GM18508 (cell line): ENCODE results near the gene C14orf132.
"Not testable (repeated sequence)": the region's sequence is repeated elsewhere in the genome, so short reads cannot be mapped to it uniquely, and the experiment has no call there.

ENCODE experiments used
- ATAC-seq: cut with Tn5 transposase; IDR thresholded peaks from one replicate; pipeline ENCODE4 v1.9.1; 2021; ENCODE audit warnings: moderate number of reproducible peaks; ENCODE audit not compliant: insufficient read depth, unreplicated experiment

Gene C14orf132

DNA sequence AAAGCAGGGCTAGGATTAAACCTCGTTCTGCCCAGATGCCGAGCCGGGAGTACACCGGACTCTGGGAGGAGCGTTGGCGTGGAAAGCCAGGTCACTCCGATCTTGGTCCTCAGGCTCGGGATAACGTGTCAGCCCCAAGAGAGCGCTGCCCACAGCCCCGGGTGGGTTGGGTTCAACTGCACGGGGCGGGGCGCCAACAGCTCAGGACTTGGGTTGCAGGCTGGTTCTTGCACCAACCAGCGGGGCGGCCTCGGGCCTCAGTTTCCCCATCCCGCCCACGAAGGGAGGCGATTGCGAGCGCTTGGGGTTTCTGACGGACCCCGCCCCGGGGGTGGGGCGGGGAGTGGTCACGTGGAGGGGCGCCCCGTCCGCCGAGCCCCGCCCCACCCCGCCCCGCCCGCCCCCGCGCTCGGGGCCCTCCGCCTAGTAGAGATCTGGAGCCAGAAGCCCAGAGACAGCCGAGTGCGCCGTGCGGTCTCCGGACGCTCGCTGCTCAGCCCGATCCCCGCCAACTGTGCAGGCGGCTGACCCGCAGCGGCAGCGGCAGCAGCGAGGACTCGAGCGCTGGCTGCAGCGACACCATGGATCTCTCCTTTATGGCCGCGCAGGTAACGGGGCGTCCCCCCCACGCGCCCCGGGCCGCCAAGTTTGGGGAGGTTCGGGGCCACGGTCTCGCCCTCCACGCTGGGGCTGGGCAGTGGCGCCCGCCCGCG is at the start of gene C14orf132:
Gene C14orf132, plus strand, starts transcription at position 443 of the 713 bp plus-strand sequence. Its CDS starts 139 bp downstream, at position 582.
- no peak for ATAC-seq

DNA sequence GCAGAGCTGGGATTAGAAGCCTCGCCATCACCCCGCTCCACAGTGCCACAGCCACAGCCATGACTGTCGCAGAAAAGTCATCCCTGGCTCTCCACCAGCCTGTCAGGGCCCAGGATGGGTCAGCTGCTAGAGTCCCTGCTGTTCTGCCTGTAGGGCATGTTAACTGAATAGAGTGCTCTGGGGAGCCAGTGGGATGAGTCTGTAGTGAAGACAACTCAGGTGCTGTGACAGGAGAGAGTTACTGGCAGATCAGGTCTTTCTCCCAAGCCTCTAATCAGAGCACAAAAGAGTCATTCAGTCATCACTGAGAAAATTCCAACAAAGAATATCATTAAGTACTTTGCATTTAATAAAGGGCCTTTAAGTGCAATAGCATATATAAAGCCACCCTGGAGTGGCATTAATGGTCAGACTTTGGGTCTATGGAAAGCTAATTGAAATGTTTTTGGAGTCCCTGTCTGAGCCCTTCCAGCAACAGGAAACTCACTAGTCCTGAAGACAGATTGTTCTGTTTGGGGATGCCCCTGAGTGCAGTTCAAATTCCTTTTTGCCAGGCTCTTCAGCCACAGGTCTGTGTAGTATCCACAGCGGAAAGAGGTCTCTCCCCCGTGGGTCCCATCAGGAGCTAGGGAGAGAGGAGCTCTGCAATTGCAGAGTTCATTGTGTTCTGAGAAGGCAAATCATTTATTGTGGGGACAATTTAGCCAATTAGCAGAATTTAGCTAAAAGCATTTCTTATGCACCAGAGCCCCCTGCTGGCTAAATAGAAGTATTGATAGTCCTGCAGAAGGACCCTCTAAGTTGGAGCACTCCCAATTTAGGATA is 45.2 kb upstream of the C14orf132 start:
- ATAC-seq: no peak

DNA sequence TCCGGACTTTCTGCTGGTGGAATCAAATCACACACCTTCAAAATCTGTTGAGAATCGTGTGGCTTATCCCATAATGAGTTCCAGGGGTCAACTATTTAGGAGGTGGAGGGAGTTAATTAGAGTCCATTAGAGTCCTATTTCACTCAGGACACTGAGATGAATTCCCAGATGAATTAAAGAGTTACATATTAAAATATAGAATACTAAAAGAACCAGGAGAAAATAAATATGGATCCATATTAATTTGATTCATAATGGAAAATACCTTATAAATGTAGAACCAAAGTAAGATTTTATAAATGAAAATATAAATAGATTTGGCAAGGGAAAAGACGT is 44.6 kb upstream of the C14orf132 start:
- no peak for ATAC-seq

DNA sequence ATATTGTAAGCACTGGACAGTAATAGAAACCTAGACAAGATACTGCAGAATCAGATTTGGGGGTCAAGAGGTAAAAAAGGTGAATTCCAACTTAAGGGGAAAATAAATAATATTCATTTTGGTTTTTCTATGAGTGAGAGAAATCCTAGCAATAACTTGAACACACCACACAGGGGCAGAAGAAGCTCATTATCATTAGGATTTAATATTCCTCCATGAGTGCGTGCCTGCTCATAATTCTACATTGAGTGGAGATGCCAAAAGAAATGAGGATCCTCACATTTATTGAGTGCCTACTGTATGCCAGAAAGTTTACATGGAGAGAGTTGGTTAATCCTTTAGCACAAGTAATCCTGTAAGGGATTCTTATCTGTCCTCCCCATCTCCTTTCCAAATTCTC is 40.5 kb upstream of the C14orf132 start:
- ATAC-seq: no peak

DNA sequence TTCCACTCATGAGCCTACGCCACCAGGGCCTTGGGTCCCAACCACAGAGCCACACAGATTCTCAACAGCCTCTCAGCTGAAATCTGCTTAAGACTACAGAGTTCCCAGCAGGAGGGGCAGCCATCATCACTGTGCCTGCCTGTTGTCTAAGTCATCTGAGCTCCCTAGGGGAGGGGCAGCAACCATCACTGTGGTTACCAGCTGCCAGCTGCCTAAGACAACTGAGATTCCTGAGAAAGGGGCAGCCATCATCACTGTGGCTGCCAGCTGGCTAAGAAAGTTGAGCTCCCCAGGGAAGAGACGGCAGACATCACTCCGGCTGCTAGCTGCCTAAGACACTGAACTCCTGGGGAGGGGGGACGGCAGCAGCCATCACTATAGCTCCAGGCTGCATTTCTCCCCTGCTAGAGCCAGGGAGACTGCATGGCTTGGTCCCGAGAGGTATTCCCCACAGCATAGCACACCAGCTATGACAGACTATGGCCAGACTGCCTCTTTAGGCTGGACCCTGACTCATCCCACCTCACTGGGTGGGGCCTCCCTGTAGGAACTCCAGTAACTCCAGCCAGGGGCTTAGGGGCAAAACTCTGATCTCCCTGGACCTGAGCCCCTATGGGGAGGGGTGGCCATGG is 37.2 kb upstream of the C14orf132 start:
- ATAC-seq: no peak

DNA sequence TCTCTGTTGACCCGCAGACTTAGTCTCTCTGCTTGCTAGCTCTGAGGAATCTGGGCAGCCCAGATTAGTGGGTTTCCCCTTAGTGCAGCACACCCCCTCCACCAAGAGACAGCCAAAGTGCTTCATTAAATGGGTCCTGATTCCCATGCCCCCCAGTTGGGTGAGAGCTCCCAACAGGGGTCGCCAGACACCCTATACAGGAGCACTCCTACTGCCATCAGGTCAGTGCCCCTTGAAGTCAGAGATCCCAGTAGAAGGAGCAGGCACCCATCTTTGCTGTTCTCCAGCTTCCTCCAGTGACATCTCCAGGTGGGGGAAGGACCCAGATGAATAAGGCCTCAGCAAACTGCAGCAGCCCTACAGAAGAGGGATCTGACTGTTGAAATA is 36.7 kb upstream of the C14orf132 start:
- no peak for ATAC-seq

DNA sequence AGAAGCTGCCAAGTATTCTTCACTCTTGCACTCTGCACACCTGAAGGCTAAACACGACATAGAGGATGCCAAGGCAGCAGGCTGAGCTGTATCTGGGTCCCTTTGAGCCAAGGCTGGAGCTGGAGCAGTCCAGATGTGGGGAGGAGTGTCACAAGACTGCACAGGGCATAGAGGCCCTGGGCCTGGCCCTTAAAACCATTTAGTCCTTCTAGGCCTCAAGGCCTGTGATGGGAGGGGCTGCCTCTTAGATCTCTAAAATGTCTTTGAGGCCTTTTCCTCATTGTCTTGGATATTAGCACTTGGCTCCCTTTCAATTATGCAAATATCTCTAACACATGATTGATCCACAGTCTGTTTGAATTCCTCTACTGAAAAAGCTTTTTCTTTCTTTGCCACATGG is 28.0 kb upstream of the C14orf132 start:
- no peak for ATAC-seq

DNA sequence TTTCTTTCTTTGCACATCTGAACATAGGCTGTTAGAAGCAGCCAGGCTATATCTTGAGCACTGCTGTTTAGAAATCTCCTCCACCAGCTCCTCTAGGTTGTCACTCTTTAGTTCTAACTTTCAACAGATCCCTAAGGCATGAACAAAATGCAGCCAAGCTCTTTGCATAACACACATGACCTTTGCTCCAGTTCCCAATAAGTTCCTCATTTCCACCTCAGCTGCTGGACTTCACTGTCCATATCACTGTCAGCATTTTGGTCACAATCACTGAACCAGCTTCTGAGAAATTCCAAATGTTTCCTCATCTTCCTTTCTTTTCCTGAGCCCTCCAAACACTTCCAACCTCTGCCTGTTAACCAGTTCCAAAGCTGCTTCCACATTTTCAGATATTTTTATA is 27.6 kb upstream of the C14orf132 start:
- ATAC-seq: no peak

DNA sequence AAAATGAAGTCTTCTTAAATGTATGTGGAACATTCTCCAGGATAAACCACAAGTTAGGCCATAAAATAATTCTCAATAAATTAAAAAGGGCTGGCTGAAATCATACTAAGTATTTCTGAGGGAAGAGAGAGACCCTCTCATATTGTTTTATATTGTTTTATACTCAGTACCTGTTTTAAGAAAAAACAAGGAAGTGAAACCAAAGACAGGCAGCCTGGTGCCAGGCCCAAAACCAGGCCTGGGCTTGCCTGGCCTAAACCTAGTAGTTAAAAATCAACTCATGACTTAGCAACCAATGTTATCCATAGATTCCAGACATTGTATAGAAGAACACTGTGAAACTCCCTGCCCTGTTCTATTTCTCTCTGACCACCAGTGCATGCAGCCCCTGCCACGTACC is 26.4 kb upstream of the C14orf132 start:
- ATAC-seq: not testable (repeated sequence)

DNA sequence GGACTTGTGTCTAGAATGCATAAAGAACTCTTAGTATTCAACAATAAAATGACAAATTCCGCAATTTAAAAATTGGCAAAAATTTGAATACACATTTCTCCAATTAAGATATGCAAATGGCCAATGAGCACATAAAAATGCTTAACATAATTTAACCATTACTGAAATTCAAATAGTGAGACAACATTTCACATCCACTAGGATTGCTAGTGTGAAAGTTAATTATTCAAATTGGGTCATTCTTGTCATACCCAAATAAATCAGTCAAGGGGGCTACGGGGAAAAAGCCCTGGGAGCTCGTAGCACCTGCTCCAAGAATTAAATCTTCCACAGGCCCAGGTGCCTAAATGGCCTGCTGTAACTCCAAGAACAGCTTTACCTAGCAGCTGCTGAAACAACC is 25.0 kb upstream of the C14orf132 start:
- no peak for ATAC-seq

DNA sequence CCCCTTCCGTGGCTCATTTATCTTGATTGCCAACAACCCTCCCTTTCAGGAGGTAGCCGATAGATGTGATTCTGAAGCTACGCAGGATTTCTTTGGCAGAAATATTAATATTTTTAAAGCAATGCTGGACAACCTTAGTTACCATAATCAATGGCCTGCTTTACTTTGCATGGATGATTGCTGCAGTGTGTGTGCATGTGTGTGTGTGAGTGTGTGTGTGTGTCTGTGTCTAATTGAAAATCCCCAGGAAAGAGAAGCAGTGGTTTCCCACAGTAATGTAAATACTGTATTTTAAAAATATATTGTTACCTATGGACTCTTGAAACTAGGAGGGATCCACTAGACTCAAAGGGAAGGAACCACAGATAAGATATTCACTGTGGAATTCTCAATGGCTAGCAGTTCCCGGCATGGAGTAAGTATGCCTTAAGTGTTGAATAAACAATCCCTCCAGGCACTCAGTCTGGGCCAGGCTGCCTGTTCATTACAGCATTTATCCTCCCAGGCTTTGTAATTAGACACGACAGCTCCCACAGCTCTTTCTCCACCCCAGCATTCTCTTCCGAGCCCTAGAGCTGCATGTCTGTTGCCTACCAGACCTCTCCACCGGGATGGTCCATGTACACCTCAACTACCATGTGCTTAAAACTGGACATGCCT is 22.5 kb upstream of the C14orf132 start:
- ATAC-seq: no peak

DNA sequence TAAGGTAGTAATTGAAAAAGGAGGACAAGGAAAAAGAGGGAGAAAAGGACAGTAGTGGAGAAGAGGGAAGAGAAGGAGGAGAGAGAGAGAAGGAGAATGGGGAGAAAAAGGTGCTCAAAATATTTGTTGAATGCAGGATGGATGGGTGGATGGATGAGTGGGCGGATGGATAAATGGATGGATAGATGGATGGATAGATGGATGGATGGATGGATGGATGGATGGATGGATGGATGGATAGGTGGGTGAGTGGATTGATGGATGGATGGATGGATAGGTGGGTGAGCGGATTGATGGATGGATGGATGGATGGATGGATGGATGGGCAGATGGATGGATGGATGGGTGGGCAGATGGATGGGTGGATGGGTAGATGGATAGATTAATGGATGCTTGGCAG is 21.3 kb upstream of the C14orf132 start:
- no peak for ATAC-seq

DNA sequence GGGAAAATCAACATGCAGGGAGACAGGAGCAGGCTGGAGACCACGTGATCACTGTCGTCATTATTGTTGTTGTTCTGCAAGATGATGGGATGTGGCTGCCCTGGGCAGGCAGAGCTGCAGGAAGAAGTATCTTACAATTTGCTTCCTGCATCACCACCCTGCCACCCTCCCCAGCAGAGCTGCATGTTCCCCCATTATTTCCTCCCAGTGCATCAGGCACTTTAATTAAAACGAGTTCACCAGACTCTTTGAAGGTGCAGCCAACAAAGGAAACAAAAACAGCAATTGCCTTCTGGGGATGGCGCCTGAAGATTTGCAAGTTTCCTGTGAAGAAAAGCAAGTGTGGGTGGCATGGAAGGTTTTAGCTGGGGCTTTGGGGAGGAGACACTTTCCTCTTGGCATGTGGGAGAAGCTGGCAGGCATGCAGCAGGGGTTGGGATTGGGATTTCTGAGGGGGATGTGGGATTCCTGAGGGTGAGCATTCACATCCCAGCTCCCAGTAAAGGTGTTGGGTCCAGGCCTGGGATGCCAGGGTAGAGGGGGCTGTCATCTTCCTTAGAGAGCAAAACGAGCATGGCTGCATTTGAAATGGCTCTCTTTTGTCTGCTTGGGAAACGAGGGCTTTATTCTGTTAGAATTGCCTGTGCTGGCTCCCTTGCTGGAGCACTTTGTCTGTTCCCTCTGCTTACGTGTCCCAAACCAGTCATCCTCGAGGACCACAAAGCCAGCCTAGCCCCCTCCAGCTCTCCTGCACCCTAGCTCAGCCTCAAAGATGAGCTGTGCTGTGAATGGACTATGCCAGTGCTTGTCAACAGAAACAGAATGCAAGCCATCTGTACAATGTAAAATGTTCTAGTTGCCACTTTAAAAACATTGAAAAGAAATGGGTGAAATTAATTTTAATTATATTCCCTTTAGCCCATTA is 11.5 kb upstream of the C14orf132 start:
- no peak for ATAC-seq

DNA sequence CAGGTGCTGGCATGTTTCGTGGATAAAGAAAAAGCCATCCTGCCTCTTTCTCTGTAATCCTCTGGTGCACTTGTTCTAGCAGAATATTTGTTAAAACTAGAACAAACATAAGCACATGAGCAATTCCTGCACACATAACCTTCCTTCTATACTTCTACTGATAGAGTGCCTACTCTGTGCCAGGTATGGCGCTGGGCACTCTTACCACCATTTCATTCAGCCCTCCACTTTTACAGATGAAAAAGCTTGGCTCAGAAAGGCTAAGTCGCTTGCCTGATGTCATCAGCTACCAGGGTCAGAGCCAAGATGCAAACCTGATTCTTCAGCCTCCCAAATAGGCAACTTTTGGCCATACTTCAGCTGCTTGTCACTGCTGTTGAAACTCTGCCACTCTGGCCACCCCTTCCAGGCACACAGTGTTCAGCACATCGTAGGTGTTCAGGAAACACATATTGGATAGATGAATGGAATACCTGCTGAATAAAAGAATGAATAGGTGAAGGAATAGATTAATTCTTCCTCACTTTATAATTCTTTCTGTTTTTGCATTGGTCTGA is 10.0 kb upstream of the C14orf132 start:
- no peak for ATAC-seq

DNA sequence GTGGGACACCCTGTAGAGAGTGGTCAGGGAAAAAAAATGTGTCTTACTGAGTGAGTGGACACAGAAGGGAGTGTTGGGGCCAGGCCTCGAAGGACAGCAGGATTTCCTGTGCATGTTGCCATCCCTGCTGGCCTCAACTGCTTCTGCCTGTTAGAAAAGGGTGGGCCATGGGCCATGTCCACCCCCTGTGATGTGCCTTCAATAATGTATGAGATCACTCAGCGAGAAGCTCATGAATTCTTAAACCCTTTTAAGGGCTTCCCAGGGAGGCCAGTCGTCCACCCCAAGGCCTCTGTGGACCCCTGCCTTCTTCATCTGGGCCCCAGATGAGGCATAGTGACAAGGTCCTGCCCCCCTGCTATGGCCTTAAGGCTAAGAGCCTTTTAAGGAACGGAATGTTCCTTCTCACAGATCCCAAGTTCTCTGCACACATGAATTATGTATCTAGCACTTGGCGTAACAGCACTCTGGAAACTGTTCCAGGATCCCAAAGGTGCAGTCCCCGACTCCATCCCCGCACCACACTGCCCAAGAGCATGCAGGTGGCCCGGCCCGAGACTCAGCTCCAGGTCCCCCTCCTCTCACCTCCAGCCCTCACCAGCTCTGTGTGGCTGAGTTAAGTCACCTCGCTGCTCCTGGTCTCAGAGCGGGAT is 8.9 kb upstream of the C14orf132 start:
- ATAC-seq: no peak

DNA sequence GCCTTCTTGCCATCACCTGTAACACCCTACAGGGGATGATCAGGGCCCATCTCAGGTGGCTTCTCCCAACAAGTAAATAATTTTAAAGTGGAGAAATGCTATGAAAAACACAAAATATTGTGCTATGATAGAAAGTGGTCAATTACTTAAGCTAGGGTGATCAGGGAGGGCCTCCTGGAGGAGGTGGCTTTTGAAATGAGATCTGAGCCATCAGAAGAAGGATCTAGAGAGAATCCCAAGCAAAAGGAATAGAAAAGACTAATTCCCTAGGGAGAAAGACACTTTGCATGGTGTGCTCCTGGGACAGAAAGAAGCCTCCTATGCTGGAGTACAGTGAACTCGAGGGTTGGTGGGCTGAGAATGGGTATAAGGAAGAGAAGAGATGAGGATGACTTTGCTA is 7.5 kb upstream of the C14orf132 start:
- no peak for ATAC-seq

DNA sequence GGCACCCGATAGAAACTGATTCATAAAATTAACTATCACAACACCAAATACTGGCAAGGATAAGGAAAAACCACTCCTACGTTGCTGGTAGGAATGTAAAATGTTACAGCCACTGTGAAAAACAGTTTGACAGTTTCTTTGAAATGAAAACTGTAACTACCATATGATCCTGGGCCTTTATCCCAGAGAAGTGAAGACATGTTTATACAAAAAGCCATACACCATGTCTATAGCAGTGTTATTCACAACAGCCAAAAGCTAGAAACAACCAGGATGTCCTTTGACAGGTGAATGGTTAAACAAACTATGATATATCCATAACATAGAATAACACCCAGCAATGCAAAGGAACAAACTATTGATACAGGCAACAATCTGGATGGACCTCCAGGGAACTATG is 3.7 kb upstream of the C14orf132 start:
- ATAC-seq: no peak

DNA sequence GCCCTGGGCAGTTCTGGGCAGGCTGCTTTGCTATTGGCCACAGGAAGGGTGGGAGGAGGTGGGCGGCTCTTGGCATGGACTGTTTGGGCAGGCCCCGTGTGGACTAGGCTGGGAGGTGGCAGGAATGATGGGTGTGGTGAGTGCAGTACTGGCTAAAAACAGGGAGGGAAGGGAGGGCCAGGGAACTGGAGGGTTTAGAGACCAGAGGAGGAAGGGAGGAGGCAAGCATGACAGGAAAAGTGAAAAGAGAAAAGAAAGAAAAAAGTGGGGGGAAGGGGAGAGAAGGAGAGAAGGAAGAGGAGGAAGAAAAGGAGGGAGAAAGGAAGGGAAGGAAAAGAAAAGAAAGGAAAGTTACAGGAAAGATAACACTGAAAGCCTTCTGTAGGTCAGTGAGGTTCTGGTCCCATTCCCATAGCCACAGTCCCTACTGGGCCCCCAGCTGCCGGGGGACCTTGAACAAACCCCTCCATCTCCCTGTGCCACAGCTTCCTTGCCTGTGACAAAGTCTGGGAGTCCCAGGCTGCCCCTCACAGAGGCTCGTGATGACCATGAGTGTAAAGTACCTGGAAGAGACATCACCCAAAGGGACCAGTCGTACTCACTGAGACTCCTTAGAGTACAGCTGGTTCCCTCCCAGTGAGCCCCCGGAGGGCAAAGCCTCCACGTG is 1.1 kb upstream of the C14orf132 start:
- ATAC-seq: no peak

DNA sequence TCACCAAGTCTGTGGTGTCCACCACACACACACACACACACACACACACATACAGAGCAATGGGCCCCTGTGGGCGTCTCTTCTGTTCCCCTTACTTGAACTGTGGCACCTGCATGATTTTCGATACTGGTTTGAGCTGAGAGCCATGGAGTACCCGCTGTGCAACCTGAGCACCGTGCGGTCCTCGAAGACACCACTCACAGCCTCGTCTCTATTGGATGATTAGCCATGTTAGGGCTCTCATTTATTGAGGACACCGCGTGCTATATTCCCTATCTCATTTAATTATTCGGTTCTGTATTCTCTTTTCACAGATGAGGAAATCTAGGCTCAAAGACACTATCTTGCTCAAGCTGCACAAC is 623 bp upstream of the C14orf132 start:
- ATAC-seq: no peak
